GM18909 (cell line): ENCODE measurements around the gene ODF2.

Source experiments
- ATAC-seq: cut with Tn5 transposase; IDR thresholded peaks from one replicate; pipeline ENCODE4 v1.9.1; 2021; ENCODE audit warnings: mild to moderate bottlenecking; ENCODE audit not compliant: unreplicated experiment, poor library complexity

Gene ODF2

GRCh38 chr9:128521956-128522355 is 66.2 kb downstream of the ODF2 start:
- ATAC-seq, result no peak

GRCh38 chr9:128523199-128523925 is 67.6 kb downstream of the ODF2 start:
- no peak for ATAC-seq

GRCh38 chr9:128526720-128527119 is 70.9 kb downstream of the ODF2 start:
- ATAC-seq, result no peak

GRCh38 chr9:128528445-128529160 is 72.8 kb downstream of the ODF2 start:
- no peak for ATAC-seq

GRCh38 chr9:128529191-128529590 is 73.4 kb downstream of the ODF2 start:
- ATAC-seq, result no peak

GRCh38 chr9:128532581-128532980 is 76.8 kb downstream of the ODF2 start:
- ATAC-seq, result no peak

GRCh38 chr9:128540634-128541360 is 85.0 kb downstream of the ODF2 start:
- ATAC-seq, result no peak

- no peak for ATAC-seq
Measured at GRCh38 chr9:128546504-128546903, 90.7 kb downstream of the ODF2 start.

GRCh38 chr9:128548876-128549275 is 93.1 kb downstream of the ODF2 start:
- ATAC-seq, result no peak

- ATAC-seq, result no peak
Measured at GRCh38 chr9:128550226-128550625, 94.4 kb downstream of the ODF2 start.
